ENCODE data around the gene C1RL.

DNA sequence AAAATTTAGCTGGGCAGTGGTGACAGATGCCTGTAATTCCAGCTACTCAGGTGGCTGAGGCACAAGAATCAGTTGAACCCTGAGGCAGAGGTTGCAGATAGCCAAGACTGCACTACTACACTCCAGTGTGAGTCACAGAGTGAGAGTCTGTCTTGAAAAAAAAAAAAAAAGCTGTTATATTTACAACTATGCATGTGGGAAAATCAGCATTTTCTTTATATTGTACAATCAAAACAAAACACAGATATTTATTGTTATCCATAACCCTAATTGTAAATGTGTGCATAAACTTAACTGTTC is 29.2 kb downstream of the C1RL start:
- TF ChIP-seq, protein P1, sequence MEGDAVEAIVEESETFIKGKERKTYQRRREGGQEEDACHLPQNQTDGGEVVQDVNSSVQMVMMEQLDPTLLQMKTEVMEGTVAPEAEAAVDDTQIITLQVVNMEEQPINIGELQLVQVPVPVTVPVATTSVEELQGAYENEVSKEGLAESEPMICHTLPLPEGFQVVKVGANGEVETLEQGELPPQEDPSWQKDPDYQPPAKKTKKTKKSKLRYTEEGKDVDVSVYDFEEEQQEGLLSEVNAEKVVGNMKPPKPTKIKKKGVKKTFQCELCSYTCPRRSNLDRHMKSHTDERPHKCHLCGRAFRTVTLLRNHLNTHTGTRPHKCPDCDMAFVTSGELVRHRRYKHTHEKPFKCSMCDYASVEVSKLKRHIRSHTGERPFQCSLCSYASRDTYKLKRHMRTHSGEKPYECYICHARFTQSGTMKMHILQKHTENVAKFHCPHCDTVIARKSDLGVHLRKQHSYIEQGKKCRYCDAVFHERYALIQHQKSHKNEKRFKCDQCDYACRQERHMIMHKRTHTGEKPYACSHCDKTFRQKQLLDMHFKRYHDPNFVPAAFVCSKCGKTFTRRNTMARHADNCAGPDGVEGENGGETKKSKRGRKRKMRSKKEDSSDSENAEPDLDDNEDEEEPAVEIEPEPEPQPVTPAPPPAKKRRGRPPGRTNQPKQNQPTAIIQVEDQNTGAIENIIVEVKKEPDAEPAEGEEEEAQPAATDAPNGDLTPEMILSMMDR (conservative IDR thresholded peaks at IDR 0.05; ENCODE audit: low read depth, low read length) = no peak
- no peak for TF ChIP-seq EZH2 (IDR thresholded peaks at IDR 0.05; ENCODE audit: borderline replicate concordance, low read depth, low read length, poor library complexity, severe bottlenecking)

All from A673 (cell line).